ENCODE data around the gene RASGEF1C.

Gene RASGEF1C

DNA sequence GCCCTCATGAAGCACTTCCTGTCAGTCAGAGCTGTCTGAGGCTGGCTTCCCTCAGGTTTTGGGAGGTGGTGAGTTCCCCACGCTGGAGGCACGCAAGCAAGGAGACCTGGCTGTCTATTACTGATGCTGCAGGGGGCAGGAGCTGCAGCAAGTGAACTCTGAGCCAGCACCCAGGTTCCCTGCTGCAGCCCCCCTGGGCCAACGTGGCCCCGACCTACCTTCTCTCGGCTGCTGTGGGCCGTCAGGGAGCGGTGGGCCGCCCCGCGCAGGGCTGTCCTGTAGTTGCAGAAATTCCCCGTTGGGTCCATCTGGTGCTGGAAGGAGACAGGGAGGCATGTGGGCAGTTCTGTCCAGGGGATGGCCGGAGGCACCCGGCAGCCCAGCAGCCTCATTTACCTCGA lies 90.6 kb downstream of the RASGEF1C start:
- no peak for DNase-seq

GRCh38 chr5:180117000-180117725 lies 91.8 kb downstream of the RASGEF1C start:
- no peak for DNase-seq

GRCh38 chr5:180116077-180116999 lies 92.7 kb downstream of the RASGEF1C start:
- DNase-seq = no peak

GRCh38 chr5:180115326-180116076 lies 93.5 kb downstream of the RASGEF1C start:
- no peak for DNase-seq

GRCh38 chr5:180114304-180115003 lies 94.6 kb downstream of the RASGEF1C start:
- no peak for DNase-seq

DNA sequence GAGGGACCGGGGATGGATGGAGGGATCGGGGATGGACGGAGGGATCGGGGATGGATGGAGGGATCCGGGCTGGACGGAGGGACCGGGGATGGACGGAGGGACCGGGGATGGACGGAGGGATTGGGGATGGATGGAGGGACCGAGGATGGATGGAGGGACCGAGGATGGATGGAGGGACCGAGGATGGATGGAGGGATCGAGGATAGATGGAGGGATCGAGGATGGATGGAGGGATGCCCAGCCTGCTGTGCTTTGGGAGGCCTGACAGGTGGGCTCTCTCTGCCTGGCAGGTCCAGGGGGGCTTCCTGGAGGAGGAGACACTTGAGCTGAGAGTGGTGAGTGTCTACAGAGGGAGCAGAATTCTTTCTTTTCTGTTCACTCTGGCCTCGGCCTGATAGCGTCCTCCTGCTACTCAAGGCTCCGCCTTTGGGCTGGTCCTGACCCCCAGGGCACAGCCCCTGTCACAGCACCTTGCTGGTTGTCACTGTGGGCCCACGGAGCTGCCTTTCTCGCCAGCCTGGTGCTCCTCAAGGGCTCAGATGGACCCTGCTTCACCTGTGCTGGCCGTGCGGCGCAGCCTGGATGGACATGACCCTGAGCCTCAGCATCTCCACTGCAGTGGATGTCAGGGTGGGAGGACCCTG lies 95.2 kb downstream of the RASGEF1C start:
- no peak for DNase-seq

DNA sequence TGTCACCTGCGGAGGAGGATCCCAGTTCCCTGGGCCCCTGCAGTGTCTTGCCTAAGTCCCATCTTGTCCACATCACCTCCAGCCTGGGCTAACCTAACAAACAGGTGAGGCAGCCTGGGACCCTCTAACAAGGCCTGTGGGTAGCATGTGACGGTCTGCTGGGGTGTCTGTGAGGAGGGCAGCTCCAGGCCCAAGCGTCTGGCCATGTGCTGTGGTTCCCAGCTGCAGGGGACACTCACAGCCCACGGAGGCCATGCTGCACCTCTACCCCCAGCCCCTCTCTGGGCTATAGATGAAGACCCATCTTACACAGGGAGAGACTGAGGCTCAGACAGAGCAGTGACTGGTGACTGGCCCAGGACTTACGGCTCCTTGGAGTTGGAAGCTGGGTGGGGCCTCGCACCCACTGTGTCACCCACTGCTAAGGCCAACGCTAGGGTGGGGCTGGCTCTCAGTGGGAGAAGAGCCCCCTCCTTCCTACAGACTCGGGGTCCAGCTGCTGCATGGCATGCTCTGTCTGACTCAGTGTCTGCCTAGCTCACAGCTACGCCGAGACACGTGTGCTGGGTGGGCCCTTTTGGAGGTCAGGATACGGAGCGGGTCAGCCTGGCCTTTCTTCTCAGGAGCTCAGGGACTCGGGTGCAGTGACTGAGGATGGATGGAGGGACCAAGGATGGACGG lies 96.7 kb downstream of the RASGEF1C start:
- no peak for DNase-seq

- DNase-seq = no peak
Observed at GRCh38 chr5:180111273-180112002, 97.6 kb downstream of the RASGEF1C start.

DNA sequence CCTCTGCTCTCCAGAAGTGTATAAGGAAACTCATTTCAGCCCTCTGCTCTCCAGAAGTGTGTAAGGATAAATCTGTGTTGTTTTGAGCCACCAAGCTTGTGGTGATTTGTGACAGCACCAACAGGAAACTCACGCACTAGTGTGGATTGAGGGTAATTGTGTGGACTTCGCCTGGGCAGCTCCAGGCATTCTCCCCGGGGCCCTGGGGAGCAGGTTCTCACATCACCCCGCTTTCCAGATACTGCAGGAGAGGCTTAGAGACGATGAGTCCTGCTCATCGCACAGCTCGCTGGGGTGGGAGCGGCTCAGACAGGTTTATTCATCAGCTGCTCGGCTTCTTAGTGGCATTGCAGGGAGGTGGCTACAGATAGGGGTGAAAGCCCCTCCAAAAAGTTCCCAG lies 99.1 kb downstream of the RASGEF1C start:
- no peak for DNase-seq

DNA sequence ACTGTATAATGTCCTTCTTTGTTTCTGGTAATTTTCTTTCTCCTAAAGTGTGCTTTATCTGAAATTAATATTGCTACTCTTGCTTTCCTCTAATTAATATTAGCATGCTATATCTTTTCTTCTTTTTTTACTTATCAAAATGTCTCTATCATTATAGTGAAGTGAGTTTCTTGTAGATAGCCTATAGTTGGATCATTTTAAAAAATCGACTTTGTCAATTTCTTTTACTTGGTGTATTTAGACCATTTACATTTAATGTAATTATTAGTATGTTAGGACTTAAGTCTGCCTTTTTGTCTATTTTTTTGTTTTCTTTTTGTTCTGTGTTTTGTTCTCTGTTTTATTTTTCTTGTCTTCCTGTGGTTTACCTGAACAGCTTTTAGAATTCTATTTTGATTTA lies 102.0 kb downstream of the RASGEF1C start:
- no peak for DNase-seq

- no peak for DNase-seq
Observed at GRCh38 chr5:180105827-180106312, 103.1 kb downstream of the RASGEF1C start.

- no peak for DNase-seq
Observed at GRCh38 chr5:180104168-180104530, 104.9 kb downstream of the RASGEF1C start.

- no peak for DNase-seq
Observed at GRCh38 chr5:180103487-180104167, 105.4 kb downstream of the RASGEF1C start.

DNA sequence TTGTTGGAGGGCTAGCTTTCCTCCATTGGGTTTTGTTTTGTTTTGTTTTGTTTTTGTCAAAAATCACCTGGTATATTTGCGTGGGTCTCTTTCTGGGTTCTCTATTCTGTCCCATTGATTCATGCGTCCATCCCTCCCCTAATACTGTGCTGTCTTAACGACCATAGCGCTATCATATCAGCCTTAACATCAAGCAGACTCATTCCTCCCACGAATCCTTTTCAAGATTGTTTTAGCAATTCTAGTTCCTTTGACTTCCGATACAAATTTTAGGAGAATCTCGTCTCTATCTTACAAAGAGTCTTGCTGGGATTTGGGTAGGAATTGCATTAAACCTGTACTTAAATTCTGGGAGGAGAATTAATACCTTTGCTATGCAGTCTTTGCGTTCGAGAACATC lies 106.4 kb downstream of the RASGEF1C start:
- DNase-seq = no peak

GRCh38 chr5:180101451-180102105 lies 107.4 kb downstream of the RASGEF1C start:
- DNase-seq = no peak

GRCh38 chr5:180100621-180101450 lies 108.2 kb downstream of the RASGEF1C start:
- no peak for DNase-seq

DNA sequence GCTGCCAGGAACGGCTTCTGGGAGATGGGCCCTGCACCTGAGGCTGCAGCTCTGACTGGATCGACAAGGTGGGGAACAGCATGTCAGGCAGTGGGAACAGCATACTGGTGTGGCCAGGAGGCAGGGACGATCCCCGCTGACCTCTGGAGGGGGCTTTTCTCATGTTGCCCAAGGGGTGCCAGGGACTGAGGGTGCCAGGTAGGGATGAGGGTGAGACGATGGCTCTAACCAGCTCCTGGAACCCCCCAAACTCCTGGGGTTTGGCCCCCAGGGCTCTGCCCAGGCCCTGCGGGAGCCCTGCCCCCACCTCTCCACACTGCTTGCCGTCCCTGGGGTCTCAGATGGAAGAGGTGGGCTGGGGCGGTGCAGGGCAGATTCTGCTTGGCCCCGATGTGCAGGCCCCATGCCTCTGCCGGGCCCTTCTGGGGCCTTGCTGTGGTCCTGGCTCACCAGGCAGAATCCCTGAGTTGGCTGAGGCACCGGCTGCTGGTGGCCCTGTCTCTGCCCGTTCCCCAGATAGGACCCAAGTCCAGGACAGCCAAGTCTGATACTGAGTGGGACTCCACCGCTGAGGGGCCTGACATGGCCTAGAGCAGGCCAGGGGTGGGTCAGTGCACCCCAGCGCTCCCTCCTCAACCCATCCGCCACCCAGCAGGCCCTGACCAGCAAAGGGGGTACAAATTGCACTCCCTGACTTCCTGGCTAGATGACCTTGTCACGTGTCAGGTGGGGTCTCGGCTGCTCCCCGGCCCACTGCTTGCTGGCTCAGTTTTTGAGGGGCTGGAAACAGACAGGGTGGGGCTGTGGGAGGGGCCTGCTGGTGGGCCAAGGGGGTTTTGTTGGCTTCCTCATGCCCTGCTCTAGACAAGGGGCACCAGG lies 109.0 kb downstream of the RASGEF1C start:
- DNase-seq = no peak

All from T-helper 9 cell (primary cell).